Measurements from ENCODE around the gene MMP14. TPM values are rescaled to one million over a fixed set of nuclear protein-coding genes. Genes with fewer than 3 reads are reported as not detected.

Gene MMP14
- total RNA-seq, 1 donor from 2014 or later = 187 TPM

GRCh38 chr14:22793976-22794375 lies 42.4 kb upstream of the MMP14 start:
- DNase-seq (ENCODE audit: extremely low spot score in 2 of 2) = no peak
- Histone ChIP-seq H3K9me3 (no peaks in the 10 kb centered on the region), H3K4me3 (no peak overlapping the region), H3K4me1 (no peaks in the 10 kb centered on the region), H3K27ac (no peak overlapping the region), H3K36me3 (no peaks in the 10 kb centered on the region), H3K27me3 (no peaks in the 10 kb centered on the region)
- intact Hi-C loops (cut with DNase I) = no loop called here
- no peak for TF ChIP-seq POLR2AphosphoS5 (IDR thresholded peaks at IDR 0.05; ENCODE audit: insufficient read depth in 1 of 2, low read depth in 1 of 2)
- no peak for TF ChIP-seq CTCF (IDR thresholded peaks at IDR 0.05)
- TF ChIP-seq POLR2A (IDR thresholded peaks at IDR 0.05) = no peak

GRCh38 chr14:22794551-22794951 lies 41.8 kb upstream of the MMP14 start:
- Histone ChIP-seq H3K4me3 (no peak overlapping the region), H3K4me1 (no peaks in the 10 kb centered on the region), H3K27ac (no peak overlapping the region), H3K36me3 (no peaks in the 10 kb centered on the region), H3K9me3 (no peaks in the 10 kb centered on the region), H3K27me3 (no peaks in the 10 kb centered on the region)
- no peak for DNase-seq (ENCODE audit: extremely low spot score in 2 of 2)
- TF ChIP-seq POLR2A (IDR thresholded peaks at IDR 0.05) (no peak), POLR2AphosphoS5 (IDR thresholded peaks at IDR 0.05; ENCODE audit: insufficient read depth in 1 of 2, low read depth in 1 of 2) (no peak), CTCF (IDR thresholded peaks at IDR 0.05) (no peak)
- intact Hi-C loops (cut with DNase I) = no loop called here

- Histone ChIP-seq H3K9me3 (no peaks in the 10 kb centered on the region), H3K4me1 (no peaks in the 10 kb centered on the region), H3K27ac (no peak overlapping the region), H3K4me3 (no peak overlapping the region), H3K27me3 (no peaks in the 10 kb centered on the region), H3K36me3 (no peaks in the 10 kb centered on the region)
- no peak for TF ChIP-seq POLR2A (IDR thresholded peaks at IDR 0.05)
- no peak for TF ChIP-seq POLR2AphosphoS5 (IDR thresholded peaks at IDR 0.05; ENCODE audit: insufficient read depth in 1 of 2, low read depth in 1 of 2)
- no peak for TF ChIP-seq CTCF (IDR thresholded peaks at IDR 0.05)
- intact Hi-C loops (cut with DNase I) = no loop called here
- DNase-seq (ENCODE audit: extremely low spot score in 2 of 2) = no peak
Observed at GRCh38 chr14:22796087-22796707, 40.2 kb upstream of the MMP14 start.

GRCh38 chr14:22797017-22797917 lies 39.1 kb upstream of the MMP14 start:
- TF ChIP-seq POLR2A (IDR thresholded peaks at IDR 0.05) (no peak), CTCF (IDR thresholded peaks at IDR 0.05) (no peak), POLR2AphosphoS5 (IDR thresholded peaks at IDR 0.05; ENCODE audit: insufficient read depth in 1 of 2, low read depth in 1 of 2) (no peak)
- Histone ChIP-seq H3K4me3 (no peak overlapping the region), H3K27ac (no peak overlapping the region), H3K4me1 (no peaks in the 10 kb centered on the region), H3K9me3 (no peaks in the 10 kb centered on the region), H3K27me3 (no peaks in the 10 kb centered on the region), H3K36me3 (no peaks in the 10 kb centered on the region)
- no peak for DNase-seq (ENCODE audit: extremely low spot score in 2 of 2)
- intact Hi-C loops (cut with DNase I) = no loop called here

- H3K4me3 ChIP-seq = no peak overlapping the region
- TF ChIP-seq POLR2A (IDR thresholded peaks at IDR 0.05) (no peak), POLR2AphosphoS5 (IDR thresholded peaks at IDR 0.05; ENCODE audit: insufficient read depth in 1 of 2, low read depth in 1 of 2) (no peak), CTCF (IDR thresholded peaks at IDR 0.05) (no peak)
- H3K36me3 ChIP-seq = no peaks in the 10 kb centered on the region
- no peak overlapping the region for H3K27ac ChIP-seq
- DNase-seq (ENCODE audit: extremely low spot score in 2 of 2) = no peak
- H3K27me3 ChIP-seq = no peaks in the 10 kb centered on the region
- intact Hi-C loops (cut with DNase I) = no loop called here
- no peaks in the 10 kb centered on the region for H3K9me3 ChIP-seq
- H3K4me1 ChIP-seq = no peaks in the 10 kb centered on the region
Observed at GRCh38 chr14:22798528-22798927, 37.9 kb upstream of the MMP14 start.

Data from vagina (tissue), 2 donors.